ENCODE data around the gene EPS8L2. TPM values are rescaled to one million over a fixed set of nuclear protein-coding genes. Genes with fewer than 3 reads are reported as not detected.

EPS8L2 gene
- total RNA-seq, 4 donors from 2014 or later = 14.1 to 27.6 (median 22.3) TPM

DNA sequence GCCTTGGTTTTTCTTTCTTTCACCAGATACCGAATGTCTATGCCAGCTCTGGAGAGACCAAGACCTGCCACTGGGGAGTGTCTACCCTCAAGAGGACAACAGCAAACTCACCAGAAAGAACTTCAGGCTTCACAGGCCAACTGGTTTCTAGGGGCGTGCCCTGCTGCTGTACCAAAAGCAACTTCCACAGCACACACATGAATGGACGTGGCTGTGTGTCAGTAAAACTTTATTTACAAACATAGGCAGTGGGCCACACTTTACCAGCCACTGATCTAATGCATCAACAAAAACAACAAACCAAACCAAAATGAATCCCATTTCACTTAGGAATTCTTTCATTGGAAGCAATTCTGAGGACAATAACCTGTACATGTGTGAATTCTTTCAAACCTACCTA, 27.7 kb upstream of the EPS8L2 start:
- ATAC-seq (ENCODE audit: low FRiP score) (no peak), DNase-seq (ENCODE audit: low spot score) (no peak)
- TF ChIP-seq, protein P1, sequence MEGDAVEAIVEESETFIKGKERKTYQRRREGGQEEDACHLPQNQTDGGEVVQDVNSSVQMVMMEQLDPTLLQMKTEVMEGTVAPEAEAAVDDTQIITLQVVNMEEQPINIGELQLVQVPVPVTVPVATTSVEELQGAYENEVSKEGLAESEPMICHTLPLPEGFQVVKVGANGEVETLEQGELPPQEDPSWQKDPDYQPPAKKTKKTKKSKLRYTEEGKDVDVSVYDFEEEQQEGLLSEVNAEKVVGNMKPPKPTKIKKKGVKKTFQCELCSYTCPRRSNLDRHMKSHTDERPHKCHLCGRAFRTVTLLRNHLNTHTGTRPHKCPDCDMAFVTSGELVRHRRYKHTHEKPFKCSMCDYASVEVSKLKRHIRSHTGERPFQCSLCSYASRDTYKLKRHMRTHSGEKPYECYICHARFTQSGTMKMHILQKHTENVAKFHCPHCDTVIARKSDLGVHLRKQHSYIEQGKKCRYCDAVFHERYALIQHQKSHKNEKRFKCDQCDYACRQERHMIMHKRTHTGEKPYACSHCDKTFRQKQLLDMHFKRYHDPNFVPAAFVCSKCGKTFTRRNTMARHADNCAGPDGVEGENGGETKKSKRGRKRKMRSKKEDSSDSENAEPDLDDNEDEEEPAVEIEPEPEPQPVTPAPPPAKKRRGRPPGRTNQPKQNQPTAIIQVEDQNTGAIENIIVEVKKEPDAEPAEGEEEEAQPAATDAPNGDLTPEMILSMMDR (IDR thresholded peaks at IDR 0.05) = no peak

DNA sequence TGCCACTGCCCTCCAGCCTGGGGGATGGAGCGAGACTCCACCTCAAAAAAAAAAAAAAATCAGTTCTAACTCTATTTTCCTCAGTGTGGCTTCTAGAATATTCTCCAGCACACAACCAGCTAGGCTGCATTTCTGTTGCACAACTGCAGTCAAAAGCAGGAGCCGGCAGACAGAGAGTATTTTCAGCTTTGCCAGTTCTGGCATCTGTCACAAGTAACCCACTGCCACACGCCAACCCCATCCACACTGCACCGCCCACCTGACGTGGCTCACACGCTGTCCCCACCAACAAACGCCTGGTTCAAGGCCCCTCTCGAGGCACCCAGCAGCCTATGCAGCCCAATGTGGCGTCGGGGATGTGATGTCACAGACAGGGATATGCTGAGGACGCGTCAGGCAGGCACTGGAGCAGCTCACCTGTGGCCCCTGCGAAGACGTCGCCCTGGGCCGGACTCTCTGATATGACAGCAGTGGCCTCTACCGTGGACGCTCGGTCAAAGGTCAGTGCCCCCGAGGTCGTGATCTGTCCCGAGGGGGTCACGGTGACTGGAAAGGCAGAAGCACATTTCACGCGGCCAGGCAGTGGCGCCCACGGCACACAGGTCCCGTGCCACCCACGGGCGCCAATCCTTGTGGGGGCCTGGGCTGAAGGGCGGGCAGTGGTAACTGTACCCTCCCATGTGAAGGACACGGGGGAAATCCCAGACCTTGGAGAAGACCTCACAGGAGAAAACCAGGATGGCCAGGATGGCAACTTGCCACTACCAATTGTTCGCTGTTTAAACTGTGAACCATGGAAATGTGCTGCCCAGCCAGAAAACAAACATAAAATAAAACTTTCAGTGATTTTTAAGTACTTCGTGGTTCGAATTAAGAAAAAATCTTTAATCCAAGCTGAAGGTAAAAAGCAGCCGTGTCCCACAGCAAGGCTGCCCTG, 26.5 kb upstream of the EPS8L2 start:
- DNase-seq (ENCODE audit: low spot score) = no peak
- no peak for ATAC-seq (ENCODE audit: low FRiP score)
- TF ChIP-seq, protein P1 (IDR thresholded peaks at IDR 0.05) = no peak

DNA sequence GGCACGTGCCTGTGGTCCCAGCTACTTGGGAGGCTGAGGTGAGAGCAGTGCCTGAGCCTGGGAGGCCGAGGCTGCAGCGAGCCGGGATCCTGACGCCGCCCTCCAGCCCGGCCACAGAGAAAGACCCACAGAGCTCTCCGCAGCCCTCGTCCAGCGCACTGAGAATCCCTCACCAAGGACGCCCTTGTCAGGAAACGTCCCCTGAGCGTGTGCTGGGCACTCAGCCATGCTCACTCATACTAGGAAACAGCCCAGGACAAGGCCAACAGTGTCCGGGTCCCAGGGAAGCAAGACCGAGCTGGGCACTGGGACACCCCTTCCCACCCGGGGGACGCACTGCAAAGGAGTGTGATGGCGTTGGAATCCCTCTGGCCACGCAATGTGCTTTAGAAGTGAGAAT, 25.6 kb upstream of the EPS8L2 start:
- no peak for ATAC-seq (ENCODE audit: low FRiP score)
- DNase-seq (ENCODE audit: low spot score) = no peak
- TF ChIP-seq, protein P1 (IDR thresholded peaks at IDR 0.05) = no peak

DNA sequence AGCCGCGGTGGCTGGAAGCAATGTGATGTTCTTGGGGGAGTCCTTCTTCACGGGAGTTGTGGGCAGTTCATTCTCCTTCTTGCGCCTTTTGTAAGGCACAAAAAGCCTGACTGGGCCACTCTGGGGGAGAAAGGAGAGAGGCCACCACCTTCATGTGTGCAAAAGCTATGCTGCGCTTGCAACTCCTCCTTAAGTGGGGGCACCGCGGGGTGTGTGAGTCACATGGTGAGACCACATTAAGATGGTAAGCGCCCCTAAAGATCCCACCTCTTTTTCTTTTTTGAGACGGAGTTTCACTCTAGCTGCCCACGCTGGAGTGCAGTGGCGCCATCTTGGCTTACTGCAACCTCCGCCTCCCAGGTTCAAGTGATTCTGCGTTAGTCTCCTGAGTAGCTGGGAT, 25.1 kb upstream of the EPS8L2 start:
- ATAC-seq (ENCODE audit: low FRiP score) (no peak), DNase-seq (ENCODE audit: low spot score) (no peak)
- TF ChIP-seq, protein P1 (IDR thresholded peaks at IDR 0.05) = no peak

DNA sequence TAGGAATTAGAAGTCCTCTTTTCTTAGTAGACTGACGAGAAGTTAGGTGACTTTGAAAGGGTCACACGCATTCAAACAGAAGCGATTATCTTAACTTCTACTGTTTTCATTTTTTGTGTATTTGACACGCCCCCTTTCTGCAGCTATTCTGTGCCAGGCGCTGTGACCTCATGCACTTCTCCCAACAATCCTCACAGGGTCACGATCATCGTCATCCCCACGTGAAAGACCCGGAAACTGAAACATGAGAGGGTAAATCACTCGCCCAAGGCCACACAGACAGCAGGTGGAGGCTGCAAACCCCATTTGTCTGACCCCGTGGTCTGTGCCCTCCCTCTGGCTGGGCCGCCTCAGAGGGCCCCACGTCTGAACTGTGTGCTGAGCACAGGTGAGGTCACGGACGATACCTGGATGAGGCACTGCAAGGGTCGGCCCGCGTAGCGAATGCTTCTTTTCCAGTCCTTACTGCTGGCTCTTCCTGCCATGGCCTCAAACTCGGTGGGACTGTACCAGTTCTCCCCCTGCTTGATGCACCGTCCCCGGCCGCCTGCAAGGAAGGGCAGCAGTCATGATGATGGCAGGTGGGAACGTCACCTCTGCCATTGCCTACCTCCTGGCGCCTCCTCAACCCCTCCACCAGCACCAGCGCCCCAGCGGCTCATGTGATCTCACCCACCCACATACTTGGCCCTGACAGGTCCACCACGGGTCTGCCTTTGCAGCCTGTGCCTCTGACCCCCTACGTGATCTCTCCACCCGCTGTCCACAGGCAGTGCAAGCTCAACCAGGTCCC, 19.4 kb upstream of the EPS8L2 start:
- TF ChIP-seq, protein P1 (IDR thresholded peaks at IDR 0.05) = no peak
- DNase-seq (ENCODE audit: low spot score) (no peak), ATAC-seq (ENCODE audit: low FRiP score) (no peak)

DNA sequence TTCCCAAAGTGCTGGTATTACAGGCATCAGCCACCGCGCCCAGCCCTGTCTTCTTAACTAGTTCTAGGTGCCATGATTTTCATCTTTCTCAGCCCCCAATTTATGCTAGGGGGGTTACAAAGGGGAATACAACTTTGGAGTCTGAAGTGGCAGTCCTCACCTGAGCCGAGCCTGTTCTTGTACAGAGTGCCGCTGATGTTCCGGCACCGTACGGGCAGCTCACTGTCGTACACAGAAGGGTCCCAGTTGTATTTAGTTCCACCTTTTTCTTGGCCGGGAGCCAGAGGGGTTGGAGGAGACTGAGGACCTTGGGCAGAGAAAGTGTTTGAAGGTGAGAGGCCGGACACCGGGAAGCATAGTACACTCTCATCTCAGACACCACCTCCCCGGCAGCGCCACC, 18.3 kb upstream of the EPS8L2 start:
- ATAC-seq (ENCODE audit: low FRiP score) (no peak), DNase-seq (ENCODE audit: low spot score) (no peak)
- TF ChIP-seq, protein P1 (IDR thresholded peaks at IDR 0.05) = no peak
